Fibroblast of pulmonary artery (primary cell): Measurements from ENCODE around the gene UBALD2.
A peak's percentile ranks its signal among the peaks of the same experiment; 100 is the strongest.
"Not testable (repeated sequence)": the region's sequence is repeated elsewhere in the genome, so short reads cannot be mapped to it uniquely, and the experiment has no call there.

Source experiments
- DNase-seq: peaks from one replicate; pipeline ENCODE4 v3.0.0-alpha.2; 2010; ENCODE audit warnings: low read depth
- H3K4me3 ChIP-seq: replicated peaks from 2 replicates; pipeline ENCODE4 v1.5.1; 2011; ENCODE audit warnings: low read depth, mild to moderate bottlenecking, control low read depth, low read length, moderate library complexity
- CTCF ChIP-seq: IDR thresholded peaks from 2 replicates; pipeline ENCODE4 v1.5.1; 2011; ENCODE audit warnings: mild to moderate bottlenecking, control low read depth, low read length, inconsistent platforms; ENCODE audit errors: missing control alignments

UBALD2 gene

GRCh38 chr17:76304226-76305134 is 39.3 kb downstream of the UBALD2 start:
- no peak for DNase-seq
- TF ChIP-seq CTCF, result no peak
- no peak overlapping the region for H3K4me3 ChIP-seq

- DNase-seq, H3K4me3 ChIP-seq: not testable (repeated sequence)
Observed at GRCh38 chr17:76305135-76305454, 39.9 kb downstream of the UBALD2 start.

- no peak for TF ChIP-seq CTCF
- DNase-seq, result no peak
- no peak overlapping the region for H3K4me3 ChIP-seq
Observed at GRCh38 chr17:76307299-76307965, 42.3 kb downstream of the UBALD2 start.

- no peak for DNase-seq
- TF ChIP-seq CTCF, result no peak
- no peak within 1 kb of the TSS for H3K4me3 ChIP-seq
Observed at GRCh38 chr17:76307966-76308338, 42.8 kb downstream of the UBALD2 start, which contains the start of gene QRICH2. QRICH2 (minus strand) TSS chr17:76308276; CDS start chr17:76307998, 278 bp downstream.

- no peak for TF ChIP-seq CTCF
- no peak for DNase-seq
- no peak overlapping the region for H3K4me3 ChIP-seq
Observed at GRCh38 chr17:76309461-76309860, 44.3 kb downstream of the UBALD2 start.

GRCh38 chr17:76312735-76313134 is 47.6 kb downstream of the UBALD2 start:
- TF ChIP-seq CTCF, result no peak
- no peak for DNase-seq
- H3K4me3 ChIP-seq, result no peak overlapping the region

GRCh38 chr17:76314392-76315227 is 49.5 kb downstream of the UBALD2 start:
- no peak overlapping the region for H3K4me3 ChIP-seq
- no peak for TF ChIP-seq CTCF
- peak; percentile 40 for DNase-seq
